GM21717 (cell line): Measurements from ENCODE around the gene OR2A25.
"Not testable (repeated sequence)": the region's sequence is repeated elsewhere in the genome, so short reads cannot be mapped to it uniquely, and the experiment has no call there.

Source experiments
- ATAC-seq: cut with Tn5 transposase; IDR thresholded peaks from one replicate; pipeline ENCODE4 v1.9.1; 2021; ENCODE audit warnings: mild to moderate bottlenecking, moderate library complexity; ENCODE audit not compliant: unreplicated experiment

Gene OR2A25, protein sequence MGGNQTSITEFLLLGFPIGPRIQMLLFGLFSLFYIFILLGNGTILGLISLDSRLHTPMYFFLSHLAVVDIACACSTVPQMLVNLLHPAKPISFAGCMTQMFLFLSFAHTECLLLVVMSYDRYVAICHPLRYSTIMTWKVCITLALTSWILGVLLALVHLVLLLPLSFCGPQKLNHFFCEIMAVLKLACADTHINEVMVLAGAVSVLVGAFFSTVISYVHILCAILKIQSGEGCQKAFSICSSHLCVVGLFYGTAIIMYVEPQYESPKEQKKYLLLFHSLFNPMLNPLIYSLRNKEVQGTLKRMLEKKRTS

DNA sequence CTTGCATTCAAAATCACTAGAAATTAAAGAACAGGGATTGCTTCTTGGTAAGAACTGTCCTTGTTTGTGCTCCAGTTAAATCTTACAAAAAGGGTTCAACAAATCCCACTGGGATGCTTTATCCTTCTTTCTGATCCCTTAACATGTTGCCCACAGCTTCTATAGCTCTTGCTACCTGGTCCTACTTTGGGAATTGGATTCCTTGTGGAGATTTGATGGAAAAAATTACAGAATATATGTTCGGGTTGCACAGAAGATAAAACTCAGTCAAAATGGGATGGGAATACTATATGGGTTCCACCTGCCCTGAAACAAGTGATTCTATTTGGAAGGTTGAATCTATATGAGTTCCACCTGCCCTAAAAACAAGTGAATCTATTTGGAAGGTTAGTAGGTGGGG is at the start of gene OR2A25:
Gene OR2A25 (plus strand): TSS at position 301 of the 400 bp plus-strand sequence. CDS start 4,409 bp downstream, outside the sequence.
- ATAC-seq = no peak

DNA sequence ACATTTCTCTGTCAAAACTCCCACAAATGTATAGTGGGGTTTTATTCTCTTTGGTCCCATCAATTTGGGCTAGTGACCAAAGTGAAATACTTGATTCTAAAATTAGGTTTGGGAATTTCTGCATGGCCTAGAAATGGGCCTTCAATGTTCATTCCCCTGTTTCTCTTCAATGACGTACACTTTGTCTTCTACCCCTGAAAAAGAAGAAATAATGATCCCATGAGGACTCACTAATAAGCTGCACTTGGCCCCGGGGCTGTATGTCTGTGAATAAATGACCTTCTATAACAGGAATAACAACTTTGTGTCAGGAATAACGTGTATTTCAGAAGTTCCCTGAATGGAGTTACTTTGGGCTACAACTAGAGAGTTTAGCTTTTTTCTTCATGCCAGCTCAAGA is 49.3 kb upstream of the OR2A25 start:
- ATAC-seq = no peak

DNA sequence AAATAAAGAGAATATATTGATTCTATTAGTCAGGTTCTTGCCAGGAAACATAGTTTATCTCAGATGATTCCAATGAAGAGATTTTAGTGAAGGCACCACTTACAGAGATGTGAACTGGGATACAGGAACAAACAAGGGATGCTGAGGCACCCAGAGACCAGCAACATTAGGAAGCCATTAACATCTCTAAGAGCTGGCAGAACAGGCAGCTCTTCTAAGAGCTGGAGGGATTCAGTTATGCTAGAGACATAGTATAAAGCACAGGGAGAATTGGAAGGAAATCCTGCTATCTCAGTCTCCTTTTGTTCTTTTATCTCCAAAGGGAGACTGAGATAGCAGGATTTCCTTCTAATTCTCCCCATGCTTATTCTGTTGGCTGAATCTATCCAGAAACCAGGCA is 47.4 kb upstream of the OR2A25 start:
- ATAC-seq = no peak

DNA sequence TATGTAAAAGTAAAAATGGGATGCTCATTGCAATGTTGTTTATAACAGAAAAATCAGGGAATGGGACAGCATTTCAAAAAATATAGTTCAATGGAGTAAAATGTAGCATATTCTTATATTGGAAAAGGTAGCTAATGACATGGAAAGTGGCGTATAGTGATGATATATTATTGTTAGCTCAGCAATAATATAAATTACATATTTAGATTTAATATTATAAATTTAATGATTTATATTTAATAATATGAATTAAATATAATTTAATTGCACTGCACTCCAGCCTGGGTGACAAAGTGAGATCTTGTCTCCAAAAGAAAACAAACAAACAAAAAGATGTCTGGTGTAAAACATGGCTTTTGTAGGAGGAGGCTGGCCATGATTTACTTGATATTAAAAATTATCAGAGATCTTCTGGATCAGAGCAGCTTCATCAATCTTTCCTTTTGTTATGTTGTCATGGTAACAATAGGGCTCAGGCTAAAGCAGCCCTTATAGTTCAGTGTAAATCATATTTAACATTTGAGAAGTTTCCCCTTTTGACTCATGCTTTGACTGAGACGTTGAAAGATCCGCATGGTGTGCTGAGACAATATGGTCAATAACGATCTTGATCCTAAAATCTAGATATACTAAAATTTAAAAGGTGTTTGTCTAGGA is 46.3 kb upstream of the OR2A25 start:
- ATAC-seq = no peak

DNA sequence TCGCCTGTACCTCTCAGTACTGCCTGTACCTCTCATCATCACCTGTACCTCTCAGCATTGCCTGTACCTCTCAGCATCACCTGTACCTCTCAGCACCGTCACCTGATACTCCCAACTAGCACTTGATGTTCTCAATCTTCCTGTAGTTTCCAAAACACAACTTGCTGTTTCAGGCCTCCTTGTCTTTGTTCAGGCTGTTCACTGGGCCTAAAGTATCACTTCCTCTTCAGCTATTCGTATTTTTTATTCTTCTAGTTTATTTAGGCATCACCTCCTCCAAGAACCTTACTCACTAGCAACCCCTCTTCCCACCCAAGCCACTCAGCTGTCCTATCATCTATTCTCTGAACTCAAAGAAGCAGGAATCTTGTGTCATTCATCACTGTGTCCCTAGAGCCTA is 45.4 kb upstream of the OR2A25 start:
- ATAC-seq = no peak

DNA sequence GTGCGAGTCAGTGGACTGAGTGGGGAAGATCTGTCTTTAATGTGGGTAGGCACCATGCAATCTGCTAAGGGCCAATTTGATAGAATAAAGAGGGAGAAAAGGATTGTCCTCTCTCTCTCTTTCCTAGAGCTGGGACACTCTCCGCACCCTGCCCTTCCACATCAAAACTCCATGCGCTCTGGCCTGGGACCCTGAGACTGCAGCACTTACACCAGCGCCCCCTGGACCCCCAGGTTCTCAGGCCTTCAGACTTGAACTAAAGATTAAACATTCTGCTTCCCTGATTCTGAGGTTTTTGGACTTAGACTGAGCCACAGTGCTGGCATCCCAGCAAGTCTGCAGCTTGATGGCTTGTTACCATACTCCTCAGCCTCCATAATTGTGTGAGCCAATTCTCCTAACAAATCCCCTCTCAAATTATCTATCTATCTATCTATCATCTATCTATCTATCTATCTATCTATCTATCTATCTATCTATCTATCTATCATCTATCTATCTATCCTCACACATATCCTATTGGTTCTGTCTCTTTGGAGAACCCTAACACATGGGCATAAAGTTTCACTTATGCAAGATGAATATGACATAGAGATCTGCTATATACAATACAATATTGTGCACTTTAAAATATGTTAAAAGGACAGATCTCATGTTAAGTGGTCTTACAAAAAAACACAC is 43.3 kb upstream of the OR2A25 start:
- no peak for ATAC-seq

DNA sequence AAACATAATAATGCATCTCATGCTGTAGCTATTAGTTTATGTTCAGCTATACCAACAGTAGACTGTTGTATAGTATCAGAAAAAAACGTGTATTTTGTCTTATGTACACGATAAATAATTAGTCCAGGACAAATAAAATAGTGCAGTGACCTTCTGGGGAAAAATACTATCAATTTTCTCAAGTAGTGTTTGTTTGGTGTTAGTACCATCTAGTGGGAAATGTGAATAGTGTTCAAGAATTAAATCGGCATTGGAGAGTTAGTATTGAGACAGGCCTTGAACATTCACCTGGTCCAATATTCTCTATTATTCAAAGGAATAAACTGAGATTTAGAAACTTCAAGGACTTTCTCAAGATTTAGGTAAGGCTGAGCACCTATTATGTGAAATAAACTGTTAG is 42.5 kb upstream of the OR2A25 start:
- ATAC-seq = no peak

DNA sequence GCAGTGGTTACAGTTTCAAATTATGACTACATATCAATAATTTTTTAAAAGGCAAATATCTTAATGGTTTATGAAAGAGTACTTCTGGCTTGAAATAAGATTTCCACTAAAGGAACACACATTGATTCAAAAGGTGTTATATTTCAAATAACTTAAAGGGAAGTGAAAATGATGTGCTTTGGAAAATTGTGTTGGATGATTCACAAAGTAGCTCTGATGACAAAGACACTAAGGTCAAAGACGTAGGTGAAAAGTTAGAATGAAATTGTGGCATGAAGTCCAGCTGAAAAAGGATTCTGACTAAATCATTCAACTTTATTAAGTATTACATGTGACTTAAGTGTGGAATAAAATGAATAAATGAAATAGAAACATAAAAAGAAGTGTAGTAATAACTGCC is 41.6 kb upstream of the OR2A25 start:
- ATAC-seq = no peak

DNA sequence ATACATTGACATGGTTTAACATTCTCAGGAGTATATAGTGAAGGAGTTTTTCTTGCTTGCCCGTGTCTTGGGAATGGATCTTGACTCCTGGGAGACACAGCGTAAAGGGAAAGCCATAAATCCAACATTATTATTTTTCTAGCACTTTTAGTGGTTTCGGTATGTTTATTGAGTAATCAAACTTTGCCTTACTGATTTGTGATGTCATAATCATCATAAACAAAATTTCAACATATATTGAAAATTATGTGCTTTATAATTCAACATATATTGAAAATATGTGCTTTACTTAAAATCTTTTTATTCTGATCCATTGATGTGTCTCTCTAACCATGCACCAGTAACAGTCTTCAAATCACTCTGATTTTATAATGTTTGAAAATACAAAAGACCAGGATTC is 41.1 kb upstream of the OR2A25 start:
- no peak for ATAC-seq

DNA sequence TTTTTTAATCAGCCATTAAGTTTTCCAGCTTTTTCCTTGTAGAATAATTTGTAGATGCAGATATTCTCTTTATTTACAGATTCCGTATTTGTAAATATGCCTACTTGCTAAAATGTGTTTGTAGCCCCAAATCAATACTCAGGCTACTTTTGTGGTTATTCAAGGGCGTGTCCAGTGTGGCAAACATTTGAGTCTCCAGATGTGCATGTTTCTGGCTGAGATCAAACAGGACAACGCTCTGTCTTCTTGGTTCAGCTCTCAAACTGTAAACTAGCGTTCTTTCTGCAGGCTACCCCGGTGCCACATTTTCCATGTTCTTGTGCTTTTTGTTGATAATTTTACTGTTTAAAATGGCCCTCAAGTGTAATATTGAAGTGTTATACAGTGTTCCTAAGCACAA is 37.1 kb upstream of the OR2A25 start:
- no peak for ATAC-seq

DNA sequence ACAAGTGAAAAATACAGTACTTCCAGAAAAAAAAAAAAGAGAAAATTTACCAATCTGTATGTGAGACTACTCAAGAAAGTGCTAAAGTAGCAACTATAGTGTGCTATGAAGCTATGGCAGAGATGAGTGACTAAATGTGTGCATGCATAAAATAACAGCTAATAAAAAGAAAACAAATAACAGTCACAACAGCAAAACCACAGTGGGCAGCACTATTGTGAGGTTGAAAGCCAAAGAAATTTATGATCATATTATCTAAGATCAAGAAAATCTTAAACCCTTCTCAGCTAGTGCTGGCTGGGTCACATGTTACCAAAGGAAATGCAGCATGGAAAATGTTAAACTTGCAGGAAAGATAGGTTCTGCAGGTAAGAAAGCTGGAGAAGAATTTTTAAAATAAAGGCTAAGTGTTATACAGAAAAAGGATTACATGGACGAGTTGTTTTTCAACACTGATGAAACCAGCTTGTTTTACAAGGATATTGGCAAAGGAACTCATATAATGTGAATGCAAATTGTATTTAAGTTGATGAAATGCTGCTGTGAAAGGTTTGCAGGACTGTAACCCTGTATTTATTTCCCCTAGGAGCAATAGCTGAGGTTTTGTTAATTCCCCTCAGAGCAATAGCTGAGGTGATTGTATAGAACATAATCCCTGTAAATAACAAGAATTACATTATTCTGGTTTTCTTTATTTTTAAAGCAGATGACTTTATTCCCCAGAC is 36.5 kb upstream of the OR2A25 start:
- no peak for ATAC-seq

DNA sequence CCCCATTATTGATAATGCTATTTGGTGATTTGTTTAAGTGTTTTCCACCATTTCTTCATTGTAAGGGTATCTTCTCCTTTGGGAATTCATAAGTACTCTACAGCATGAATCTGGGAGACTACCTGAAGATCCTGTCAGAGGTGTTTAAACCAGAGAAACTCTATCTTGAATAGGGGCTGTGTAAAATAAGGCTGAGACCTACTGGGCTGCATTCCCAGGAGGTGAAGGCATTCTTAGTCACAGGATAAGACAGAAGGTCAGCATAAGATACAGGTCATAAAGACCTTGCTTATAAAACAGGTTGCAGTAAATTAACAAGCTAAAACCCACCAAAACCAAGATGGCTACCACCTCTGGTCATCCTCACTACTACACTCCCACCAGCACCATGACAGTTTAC is 34.2 kb upstream of the OR2A25 start:
- no peak for ATAC-seq

DNA sequence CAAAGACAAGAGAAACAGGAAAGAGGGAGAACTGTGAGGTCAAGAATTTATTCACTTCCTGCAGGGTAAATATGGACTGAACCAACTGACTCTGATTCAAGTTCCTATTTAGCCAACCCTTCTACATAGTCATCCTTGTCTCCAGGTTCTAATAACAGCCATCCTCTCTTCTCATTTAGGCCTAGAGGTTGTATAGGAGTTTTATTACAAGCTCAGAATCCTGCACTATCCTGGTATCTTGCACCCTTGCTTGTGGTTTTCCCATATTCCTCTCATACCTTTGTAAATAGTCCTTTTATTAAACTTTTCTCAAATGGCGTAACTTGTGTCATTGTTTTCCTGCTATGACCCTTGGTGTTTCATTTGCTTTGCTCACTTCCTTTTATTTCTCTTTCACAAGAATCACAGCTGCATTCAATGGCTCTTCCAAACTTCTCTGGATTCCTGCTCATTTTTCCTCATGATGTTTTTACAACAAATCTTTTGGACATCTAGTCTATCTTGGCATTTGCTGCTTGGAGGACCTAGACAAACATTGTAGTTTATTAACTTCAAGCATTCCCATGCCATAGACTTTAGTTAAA is 33.2 kb upstream of the OR2A25 start:
- no peak for ATAC-seq

DNA sequence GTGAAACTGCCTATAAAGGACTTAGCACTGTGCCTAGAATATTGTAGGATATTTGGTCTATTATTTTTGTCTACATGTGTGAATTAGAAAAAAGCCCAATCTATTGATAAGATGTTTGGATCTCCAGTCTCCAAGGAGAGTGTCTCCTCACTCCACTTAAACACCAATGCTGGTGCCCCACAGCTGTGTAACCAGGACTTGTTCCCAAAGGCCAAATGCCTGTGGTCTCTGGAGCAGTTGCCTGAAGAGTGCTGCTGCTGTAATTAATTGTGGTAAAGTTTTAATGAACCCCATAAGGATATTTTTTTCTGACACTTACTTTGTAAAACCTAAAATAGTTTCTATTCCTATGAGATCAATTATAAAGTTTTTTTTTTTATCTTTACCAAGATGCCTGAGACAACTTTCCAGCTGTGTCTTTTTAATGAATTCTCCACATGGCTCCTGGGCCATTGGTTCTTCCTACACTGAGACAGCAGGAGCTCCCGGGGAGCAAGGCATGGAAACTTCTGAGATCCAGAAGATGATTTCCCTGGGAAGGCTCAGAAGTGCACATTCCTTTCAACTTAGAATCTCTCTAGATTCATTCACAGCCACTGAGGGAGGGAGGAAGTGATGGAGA is 32.1 kb upstream of the OR2A25 start:
- no peak for ATAC-seq

DNA sequence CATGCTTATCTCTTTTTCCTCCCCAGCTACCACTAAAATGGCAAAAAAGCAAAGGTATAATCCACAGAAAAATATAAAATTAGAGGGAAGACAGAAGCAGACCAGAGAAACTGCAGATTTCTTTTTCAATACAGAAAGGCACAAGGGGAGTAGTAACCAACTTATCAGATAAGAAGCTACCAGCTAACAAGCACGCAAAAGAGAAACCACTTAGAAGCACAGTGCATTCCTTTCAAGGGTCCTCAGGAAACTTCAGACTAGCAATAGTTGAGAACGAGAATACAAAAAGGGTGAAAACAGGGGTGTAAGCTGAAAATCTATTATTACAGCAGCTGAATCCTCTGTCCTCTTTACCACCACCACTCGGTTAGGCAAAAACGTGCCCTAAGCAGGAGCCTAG is 30.7 kb upstream of the OR2A25 start:
- no peak for ATAC-seq

DNA sequence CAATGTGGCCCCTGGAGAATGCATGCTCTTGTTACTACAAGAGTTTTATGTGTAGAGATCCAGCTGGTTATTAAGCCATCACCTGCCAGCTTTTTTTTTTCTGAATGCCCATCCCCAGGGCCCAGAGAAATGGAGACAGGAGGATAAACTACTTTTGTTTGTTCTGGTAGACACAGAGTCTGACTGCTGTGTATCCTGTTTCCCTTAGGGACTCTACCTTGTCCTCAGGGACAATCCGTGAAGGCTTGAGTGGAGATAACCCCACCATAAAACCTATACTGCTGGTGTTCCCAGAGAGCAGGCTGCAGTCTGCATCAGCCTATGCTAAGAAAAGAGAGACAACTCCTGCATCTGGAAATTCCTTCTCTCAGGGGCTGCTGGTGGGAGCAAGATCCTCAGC is 21.0 kb upstream of the OR2A25 start, which contains the start of gene OR2A5:
Gene OR2A5 (plus strand): TSS at position 301 of the 400 bp plus-strand sequence. CDS start 1,454 bp downstream, outside the sequence.
- ATAC-seq = no peak

DNA sequence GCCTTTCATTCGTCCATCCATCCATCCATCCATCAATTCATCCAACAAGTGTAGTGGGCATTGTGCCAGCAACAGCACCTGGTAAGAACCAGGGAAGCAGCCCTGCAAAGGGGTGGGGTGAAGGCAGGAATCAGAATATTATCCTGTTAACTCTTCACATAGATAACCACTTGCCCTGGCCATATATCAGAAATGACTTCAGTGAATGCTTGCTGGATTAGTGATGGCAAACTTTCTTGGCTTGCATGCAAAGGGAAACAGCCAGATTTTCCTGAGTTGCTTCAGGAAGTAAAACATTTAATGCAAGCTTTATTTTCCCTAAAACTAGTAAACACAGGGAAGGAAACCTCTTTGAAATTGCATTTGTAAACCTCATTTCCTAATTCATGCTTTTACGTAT is 20.1 kb upstream of the OR2A25 start:
- no peak for ATAC-seq

DNA sequence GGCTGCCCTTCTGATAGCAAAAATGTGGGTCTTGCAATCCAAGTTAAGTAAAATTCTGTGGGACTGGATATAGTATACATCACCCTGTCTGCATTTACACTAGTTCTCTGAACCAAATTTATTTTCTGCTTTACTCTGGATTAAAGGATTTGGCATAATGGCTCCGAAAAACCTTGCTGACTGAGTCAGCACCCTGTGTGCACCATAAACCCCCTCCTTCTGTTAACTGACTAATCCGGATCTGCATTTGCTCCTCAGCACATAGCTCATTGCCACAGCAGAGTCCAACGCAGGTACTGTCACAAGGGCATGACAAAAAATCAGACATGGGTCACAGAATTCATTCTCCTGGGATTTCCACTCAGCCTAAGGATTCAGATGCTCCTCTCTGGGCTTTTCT is 19.5 kb upstream of the OR2A25 start:
- ATAC-seq = no peak

DNA sequence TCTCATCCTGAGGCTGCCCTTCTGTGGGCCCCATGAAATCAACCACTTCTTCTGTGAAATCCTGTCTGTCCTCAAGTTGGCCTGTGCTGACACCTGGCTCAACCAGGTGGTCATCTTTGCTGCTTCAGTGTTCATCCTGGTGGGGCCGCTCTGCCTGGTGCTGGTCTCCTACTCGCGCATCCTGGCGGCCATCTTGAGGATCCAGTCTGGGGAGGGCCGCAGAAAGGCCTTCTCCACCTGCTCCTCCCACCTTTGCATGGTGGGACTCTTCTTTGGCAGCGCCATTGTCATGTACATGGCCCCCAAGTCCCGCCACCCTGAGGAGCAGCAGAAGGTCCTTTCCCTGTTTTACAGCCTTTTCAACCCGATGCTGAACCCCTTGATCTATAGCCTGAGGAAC is 18.7 kb upstream of the OR2A25 start:
- ATAC-seq = not testable (repeated sequence)

DNA sequence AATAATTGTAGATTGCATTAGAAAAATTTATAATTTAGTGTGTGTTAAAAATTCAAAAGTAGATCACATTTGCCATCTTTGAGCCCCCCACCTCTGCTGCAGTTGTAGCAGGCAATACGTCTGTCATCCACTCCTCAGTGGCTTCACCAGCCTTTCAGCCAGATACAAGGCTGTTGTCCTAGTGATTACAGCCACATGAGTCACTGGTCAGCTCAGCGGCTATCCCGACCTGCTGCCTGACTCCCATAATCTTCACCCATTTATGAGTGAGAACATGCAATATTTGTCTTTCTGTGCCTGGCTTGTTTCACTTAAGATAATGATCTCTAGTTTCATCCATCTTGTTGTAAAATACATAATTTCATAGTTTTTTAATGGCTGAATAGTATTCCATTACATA is 11.7 kb upstream of the OR2A25 start:
- ATAC-seq = no peak

DNA sequence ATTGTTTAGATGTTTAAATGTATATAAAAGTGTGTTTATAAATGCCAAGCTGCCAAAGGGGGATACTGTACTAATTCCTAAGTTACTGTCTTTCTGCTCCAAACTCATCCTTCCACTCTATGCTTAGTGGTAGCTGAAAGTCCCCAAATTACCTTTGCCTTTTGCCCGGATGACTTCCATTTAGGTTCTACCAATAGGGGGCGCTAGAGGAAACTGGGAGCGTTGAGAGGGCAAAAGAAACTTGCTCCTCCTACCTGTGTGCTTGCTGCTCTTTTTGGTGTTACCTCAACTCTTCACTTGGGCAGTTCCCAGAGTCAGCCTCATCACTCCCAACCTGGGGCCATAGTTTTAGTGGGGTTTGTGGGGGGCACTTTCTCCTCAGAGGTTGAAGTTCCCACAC is 5.9 kb upstream of the OR2A25 start:
- no peak for ATAC-seq
